Epithelial cell of esophagus (primary cell): ENCODE measurements around the gene CCL17.
"Not testable (repeated sequence)": the region's sequence is repeated elsewhere in the genome, so short reads cannot be mapped to it uniquely, and the experiment has no call there.

Source experiments
- DNase-seq: peaks from one replicate; pipeline ENCODE4 v3.0.0; 2010; ENCODE audit warnings: low read depth
- H3K4me3 ChIP-seq: 2 replicates; pipeline ENCODE4 v1.5.1; 2011; ENCODE audit warnings: mild to moderate bottlenecking, low read length, control low read depth
- TF ChIP-seq, protein P1 (sequence below): IDR thresholded peaks from 2 replicates; pipeline ENCODE4 v1.5.1; 2011; ENCODE audit warnings: low read depth, mild to moderate bottlenecking, low read length, control low read depth, inconsistent platforms; ENCODE audit not compliant: insufficient read depth; ENCODE audit errors: missing control alignments

Gene CCL17

DNA sequence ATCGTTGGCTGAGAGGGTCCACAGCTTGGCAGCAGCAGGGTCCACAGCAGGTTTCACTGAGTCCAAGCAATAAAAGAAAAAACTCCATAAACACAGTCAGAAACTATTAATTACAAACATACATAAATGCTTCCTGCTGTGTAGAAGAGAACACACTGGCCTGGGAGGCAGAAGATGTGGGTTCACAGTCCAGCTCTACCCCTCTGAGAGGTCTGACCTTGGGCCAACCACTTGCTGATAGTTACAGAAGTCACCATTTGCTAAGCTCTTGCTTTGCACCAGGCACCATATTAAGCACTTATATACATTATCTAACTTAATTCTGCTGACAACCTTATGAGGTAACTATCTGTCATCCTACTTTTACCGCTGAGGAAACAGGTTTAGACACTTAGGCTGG lies 27.9 kb downstream of the CCL17 start:
- no peak for DNase-seq
- H3K4me3 ChIP-seq = no peak overlapping the region
- TF ChIP-seq, protein P1, sequence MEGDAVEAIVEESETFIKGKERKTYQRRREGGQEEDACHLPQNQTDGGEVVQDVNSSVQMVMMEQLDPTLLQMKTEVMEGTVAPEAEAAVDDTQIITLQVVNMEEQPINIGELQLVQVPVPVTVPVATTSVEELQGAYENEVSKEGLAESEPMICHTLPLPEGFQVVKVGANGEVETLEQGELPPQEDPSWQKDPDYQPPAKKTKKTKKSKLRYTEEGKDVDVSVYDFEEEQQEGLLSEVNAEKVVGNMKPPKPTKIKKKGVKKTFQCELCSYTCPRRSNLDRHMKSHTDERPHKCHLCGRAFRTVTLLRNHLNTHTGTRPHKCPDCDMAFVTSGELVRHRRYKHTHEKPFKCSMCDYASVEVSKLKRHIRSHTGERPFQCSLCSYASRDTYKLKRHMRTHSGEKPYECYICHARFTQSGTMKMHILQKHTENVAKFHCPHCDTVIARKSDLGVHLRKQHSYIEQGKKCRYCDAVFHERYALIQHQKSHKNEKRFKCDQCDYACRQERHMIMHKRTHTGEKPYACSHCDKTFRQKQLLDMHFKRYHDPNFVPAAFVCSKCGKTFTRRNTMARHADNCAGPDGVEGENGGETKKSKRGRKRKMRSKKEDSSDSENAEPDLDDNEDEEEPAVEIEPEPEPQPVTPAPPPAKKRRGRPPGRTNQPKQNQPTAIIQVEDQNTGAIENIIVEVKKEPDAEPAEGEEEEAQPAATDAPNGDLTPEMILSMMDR = no peak

DNA sequence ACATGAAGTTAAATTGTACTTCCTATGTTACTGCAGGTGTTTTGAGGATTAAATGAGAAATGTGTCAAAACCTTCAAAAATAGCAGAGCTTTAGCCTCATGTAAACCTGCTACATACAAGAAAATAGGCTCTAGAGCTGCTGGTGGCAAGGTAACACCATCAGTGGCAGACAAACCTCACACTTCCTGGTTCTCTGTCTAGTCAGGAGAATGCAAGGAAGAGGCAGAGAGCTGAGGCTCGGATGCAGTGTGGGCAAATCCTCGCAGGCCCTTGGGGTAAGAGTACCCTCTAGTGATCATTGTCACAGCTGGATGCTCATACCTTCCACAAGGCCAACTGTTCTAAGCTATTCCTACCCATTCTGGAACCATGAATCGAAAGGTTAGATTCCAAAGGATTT lies 28.4 kb downstream of the CCL17 start:
- no peak for DNase-seq
- H3K4me3 ChIP-seq = no peak overlapping the region
- TF ChIP-seq, protein P1 = no peak

DNA sequence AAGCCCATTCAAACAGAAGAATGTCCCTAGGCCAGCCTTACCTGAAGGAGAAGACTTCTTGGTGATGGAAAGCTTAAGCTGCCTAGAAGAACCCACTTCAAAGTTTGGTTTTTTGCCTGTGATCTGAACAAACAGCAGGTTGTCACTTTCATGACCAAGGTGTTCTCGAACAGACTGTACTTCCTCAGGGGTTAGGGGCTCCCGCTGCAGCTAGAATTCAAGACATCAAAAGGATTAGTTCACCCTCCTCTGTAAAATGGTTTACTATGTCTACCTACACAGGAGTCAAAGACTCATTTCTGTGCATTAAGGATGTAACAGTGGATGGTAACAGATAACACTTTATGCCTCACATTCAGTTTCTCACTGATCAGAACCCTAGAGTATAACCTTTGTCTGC lies 29.4 kb downstream of the CCL17 start:
- no peak overlapping the region for H3K4me3 ChIP-seq
- DNase-seq = no peak
- TF ChIP-seq, protein P1 = no peak

DNA sequence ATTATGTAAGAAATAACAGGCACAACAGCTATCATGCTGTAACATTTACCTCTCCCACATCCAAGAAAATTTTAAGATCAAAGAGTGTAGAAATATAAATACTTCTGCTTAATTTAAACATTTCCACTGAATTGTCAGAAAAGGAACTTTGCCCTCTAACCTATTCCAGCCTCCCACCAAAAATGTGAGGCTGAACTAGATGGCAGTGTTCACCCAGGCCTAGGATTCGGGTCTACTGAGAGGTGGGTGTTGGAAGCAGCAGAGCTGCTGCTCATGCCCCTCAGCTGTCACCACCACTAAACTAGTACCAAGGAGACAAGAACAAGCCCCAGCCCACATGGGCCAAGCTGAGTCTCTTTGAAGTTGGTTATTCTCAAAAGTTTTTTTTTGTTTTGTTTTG lies 31.3 kb downstream of the CCL17 start:
- TF ChIP-seq, protein P1 = no peak
- DNase-seq = no peak
- H3K4me3 ChIP-seq = no peak overlapping the region

DNA sequence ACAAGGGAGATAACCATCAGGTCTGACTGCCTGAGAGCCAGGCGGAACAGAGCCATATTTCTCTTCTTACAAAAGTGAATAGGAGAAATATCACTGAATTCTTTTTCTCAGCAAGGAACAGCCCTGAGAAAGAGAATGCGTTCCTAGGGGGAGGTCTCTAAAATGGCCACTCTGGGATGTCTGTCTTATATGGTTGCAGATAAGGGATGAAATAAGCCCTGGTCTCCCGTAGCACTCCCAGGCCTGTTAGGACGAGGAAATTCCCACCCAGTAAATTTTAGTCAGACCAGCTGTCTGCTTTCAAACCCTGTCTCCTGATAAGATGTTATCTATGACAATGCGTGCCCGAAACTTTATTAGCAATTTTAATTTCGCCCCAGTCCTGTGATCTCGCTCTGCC lies 35.4 kb downstream of the CCL17 start:
- DNase-seq, H3K4me3 ChIP-seq: not testable (repeated sequence)

DNA sequence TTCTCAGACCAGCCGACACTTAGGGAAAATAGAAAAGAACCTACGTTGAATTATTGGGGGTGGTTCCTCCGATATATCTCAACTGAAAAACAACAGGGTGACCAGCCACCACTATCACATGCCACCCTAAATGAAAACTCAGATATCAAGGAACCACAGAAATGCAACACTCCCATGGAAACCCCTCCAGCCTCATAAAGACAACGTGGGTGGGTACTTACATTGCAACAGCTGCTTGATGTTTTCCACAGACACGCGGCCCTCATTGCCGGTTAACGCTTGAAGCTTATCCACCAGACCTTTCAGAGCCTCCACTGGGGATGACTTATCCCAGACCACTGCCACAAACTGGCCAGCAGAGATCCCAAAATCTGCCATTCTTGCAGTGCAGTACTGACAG lies 36.0 kb downstream of the CCL17 start:
- H3K4me3 ChIP-seq, DNase-seq: not testable (repeated sequence)

DNA sequence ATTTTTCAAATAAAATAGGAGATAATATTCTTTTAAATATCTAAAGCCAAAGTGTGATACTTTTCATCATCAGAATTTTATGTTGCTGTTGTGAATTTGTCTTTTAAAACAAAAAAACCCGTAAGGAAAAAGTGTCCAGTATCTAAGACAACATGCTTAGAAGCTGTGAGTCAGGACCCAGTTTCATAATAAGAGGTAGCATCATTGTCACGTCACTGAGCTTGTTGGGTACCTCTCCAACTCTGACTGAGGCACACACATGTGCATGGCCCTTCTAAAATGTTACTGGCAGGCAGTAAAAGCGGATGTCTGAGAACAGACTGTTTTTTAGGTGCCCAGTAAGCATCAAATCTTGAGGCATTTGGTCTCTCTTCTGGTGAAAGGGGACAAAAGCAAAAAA lies 40.1 kb downstream of the CCL17 start:
- TF ChIP-seq, protein P1 = no peak
- DNase-seq = peak; percentile 58
- no peak overlapping the region for H3K4me3 ChIP-seq

DNA sequence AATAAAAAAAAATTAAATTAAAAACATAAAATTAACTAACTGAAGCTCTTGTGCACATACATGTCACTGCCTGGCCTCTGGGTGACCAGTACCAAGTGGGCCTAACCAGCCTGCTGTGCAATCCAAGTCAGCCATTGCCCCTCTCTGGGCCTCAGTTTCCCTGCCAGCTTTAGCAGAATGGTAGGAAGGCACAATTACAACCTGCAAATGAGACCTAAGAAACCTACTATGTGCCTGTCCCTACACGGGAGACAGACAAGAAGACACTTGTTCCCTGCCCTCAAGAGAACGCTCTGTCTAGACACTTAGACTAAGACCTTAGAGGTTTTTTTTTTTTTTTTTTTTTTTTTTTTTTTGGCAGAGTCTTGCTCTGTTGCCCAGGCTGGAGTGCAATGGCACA lies 40.9 kb downstream of the CCL17 start:
- DNase-seq = no peak
- H3K4me3 ChIP-seq = no peak overlapping the region
- TF ChIP-seq, protein P1 = no peak
